Hematopoietic multipotent progenitor cell treated with erythropoietin and hydrocortisone succinate and interleukin-3 and kit ligand, for 8 days (in vitro differentiated cells): ENCODE measurements around the gene CBLN3.

Experiments
- DNase-seq: peaks from one replicate; pipeline ENCODE4 v3.0.0-alpha.2; 2015

CBLN3 gene

GRCh38 chr14:24378981-24379906 is 50.2 kb downstream of the CBLN3 start:
- no peak for DNase-seq

DNA sequence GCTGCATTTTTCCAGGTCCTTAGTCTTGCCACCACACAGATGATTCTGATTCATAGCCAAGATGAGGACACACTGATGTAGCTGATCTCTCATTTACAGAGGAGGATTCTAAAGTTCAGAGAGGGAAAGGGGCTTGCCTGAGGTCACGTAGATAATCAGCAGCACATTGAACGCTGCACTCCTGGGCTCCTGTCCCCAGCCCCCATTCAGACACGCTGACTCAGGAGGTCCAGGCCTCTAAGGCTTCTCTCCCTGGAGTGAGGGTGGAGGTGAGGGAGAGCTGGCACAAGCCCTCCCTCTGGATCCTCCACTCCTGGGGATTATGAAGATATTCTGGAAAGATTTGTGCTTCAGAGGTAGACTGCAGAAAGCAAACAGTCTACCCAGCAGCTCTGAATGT is 51.1 kb downstream of the CBLN3 start:
- no peak for DNase-seq

GRCh38 chr14:24377657-24378056 is 51.8 kb downstream of the CBLN3 start:
- DNase-seq, result peak; percentile 77

DNA sequence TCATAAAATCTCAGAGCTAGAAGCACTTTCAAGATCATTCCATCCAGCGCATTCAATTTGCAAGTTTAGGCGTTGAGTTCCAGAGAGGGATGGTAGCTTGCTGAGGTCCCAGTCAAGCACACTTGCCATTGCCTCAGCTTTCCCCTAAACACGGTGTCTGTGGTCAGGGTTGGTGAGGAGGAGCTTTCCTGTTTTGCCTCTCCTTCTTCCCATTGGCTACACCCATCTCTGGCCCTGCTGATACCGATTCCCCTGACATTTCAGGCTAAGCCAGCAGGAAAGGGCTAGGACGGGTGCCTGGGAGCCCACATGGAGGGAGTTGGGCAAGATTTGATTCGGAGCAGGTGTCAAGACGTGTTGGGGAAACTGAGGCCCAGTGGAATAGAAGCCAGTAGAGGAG is 52.3 kb downstream of the CBLN3 start:
- DNase-seq, result peak; percentile 52
